Medulla oblongata (tissue), 1 donor: ENCODE measurements around the gene SORCS2.

Source experiments
- DNase-seq: peaks from one replicate; pipeline ENCODE4 v3.0.0-alpha.2; 2015; ENCODE audit errors: extremely low spot score

Gene SORCS2

DNA sequence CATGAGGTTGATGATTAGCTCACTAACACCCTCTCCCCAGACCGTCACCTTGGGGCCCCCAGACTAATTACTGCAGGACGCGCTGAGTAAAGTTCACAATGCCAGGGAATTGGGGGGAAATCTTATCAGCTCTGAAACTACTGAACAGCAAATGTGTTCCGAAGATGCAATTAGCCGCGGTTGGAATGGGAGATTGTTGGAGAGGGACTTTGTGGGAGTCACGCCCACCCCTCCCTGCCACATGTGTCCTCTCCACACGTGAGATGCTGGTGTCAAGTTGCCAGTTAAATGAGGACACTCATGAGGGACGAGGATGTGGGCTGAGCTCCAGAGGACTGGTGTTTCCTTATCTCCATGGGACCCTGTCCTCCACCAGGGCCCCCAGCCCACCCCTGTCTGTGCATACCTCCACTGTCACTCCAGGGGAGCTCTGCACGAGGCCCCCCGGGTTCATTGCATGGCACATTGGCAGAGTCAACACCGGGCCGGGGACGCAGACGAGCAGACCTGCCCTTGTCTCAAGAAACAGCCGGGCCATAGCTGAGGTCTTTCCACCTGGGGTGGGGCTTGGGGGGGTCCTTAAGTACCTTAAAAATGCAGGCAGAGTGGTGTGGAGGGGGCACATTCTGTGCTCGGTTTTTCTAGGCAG lies 417.8 kb downstream of the SORCS2 start:
- no peak for DNase-seq

DNA sequence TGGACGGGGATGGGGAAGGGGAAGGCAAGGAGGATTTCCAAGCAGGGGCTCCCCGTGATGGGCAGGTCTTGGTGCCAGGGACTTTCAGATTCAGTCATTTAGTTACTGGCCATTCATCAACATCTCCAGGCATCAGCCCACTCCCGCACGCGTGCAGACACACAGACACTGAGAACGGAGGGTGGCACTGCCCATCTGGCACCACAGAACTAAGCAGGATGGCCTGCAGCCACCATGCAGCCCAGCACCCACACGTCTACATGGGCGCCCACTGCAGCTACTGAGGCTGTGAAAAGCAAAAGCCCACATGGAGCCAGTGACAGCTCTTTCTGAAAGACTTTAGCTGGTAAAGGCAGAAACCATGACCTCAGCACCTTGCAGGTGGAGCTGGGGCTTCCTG lies 418.5 kb downstream of the SORCS2 start:
- DNase-seq: no peak

DNA sequence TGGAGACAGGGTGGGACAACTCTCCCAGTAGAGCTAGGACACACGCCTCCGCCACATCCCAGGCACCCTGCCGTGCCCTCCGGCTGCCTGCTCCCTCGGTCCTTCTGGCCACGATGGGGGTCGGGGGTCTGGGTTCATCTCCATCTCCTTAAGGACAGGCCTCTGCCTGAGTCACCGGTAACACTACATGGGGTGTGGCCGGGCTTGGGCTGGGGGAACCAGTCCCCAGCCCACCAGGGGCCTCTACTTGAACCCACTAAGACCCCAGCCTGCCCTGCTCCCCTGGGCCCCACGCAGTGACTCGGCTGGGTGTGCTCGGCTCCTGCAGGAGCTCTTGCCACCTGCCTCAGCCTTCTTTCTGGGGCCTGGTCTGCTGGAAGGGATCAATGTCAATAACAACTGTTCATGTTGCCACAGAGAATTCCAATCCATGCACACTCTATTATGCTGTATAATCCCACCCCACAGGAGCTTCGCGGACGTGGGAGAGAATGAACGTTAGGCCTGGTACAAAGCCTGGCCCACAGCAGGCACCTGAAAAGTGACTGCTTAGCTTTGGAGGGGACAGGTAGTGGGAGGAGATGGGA lies 420.1 kb downstream of the SORCS2 start:
- no peak for DNase-seq

DNA sequence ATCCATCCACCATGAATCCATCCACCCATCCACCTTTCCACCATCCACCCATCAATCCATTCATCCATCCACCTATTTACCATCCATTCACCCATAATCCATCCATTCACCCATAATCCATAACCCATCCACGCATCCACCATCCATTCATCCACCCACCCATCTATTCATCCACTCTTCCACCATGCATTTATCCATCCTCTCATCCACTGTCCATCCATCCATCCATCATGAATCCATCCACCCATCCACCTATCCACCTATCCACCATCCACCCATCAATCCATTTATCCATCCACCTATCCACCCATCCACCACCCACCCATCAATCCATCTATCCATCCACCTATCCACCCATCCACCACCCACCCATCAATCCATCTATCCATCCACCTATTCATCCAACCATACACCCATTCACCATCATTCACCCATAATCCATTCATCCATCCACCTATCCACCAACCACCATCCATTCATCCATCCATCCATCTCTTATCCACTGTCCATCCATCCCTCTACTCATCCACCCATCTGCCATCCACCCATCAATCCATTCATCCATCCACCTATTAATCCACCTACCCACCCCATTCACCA lies 422.1 kb downstream of the SORCS2 start:
- no peak for DNase-seq

DNA sequence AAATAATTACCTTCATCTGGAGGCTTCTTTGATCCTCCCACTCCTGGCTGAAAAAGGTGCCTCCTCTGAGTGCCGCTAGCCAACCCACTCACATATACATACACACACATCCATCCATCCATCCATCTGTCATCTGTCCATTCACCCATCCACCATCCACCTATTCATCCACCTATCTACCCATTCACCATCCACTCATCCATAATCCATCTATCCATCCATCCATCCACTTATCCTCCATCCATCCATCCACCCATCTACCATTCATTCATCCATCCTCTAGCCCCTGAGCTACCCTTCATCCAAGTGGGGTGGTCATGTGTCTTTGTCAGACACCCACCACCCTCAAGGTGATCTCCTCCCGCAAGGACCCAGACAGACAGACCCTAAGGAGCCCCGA lies 423.9 kb downstream of the SORCS2 start:
- DNase-seq: no peak

DNA sequence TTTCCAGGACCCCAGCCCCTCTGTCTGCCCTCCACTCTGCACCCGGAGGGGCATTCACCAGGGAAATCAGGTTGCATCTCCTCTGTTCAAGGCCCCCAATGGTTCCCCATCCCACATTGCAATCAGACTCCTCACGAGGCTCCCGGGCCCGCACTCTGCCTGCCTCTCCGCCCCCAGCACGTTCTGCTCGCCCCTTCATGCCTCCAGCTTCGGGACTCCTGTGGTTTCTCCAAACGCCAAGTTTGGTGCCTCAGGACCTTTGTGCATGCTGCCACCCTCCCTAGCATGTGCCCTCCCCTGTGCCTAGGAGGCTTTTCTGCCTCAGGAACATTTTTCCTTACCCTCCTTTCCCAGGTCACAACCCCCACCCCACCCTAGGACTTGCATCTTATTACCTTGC lies 426.0 kb downstream of the SORCS2 start:
- DNase-seq: no peak

DNA sequence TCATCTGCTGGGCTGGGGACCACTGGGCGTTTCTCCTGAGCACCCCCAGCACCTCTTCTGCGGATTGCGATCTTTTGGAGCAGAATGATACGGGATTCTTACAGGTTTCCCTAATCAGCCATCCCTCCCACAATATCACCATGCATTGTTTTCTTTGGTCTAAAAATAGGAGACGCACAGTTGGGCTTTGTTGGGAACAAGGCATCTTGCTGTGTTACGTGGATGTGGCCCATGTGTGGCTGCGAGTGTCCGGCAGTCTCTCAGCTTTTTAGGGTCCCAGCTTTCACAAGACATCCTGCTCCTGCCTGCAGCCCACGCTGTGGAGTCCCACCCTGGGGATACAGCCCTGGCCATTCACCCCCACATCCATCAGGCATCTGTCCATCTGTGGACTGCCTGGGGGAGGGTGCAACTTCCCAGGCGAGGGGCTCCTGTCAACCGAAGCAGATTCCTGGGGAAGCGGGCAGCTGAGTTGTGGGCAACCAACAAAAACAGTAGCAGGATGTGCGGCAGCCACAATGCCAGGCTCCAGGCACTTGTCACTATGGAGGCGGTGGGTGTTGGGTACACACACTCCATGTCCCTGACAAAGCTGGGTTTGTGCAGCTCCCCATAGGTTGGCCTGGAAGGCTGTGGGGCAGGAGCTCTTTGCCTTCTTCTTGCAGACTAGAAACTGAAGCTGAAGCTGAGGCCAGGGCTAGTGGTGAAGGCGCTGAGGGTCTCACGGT lies 427.9 kb downstream of the SORCS2 start:
- peak; percentile 43 for DNase-seq

DNA sequence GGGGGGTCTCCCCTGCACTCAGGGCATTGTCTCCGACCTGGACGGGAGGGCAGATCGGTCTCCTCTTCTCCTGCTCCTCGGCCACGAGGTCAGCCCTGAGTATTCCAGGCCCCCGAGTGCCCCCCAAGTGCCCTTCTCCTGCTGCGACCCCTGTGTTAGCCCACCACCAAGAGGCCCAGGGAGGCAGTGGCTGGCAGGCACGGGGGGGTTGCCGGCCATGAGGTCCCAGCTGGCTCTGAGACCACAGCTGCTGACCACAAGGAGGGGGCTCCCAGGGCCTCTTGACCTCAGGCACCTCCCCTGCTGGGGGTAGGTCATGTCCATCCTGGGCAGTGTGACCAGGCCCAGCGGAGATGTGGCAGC lies 428.5 kb downstream of the SORCS2 start:
- DNase-seq: no peak

DNA sequence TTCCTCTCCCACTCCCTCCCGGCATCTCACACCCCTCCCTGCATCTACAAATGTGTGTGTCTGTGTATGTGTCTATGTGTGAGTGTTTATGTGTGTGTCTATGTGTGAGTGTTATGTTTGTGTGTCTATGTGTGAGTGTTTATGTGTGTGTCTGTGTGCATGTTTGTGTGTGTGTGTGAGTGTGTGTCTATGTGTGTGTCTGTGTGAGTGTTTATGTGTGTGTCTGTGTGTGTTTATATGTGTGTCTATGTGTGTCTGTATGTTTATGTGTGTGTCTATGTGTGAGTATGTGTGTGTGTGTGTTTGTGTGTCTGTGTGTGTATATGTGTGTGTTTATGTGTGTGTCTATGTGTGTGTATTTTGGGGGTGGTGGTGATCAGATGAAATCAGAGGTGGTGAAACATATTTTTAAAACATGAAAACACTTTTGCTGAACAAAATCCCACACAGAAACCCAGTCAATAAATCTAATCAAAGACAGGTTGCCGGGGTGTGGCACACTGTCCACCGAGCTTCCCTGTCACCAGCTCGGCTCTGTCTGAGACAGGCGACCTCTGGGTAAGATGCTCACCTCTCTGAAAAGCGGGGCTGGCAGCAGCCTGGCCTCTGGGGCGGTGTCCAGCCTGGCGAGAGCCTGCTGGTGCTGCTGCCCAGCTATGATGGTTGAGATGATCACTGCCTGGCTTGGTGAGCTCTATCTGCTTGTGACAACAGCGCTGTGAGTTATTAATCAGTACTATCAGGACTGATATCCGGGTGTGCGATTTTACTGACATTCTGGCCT lies 429.1 kb downstream of the SORCS2 start:
- DNase-seq: no peak

DNA sequence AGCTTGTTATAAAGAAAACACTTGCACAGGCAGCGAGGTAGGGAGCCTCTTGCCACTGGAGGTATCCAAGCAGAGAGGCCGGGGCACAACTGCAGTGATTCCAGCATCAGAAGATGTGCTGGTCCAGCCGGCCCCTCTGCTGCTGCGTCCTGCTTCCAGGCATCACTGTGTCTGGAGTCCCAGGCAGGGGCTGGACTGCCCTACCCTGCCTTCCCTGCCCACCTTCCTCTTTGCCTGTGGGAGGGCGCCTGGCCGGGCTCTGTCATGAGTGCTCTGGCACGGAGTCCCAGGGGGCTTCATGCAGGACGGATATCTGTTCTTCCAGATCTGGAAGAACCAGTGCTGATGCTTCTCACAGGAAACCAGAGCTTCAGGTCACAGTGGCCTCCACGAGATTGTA lies 430.0 kb downstream of the SORCS2 start:
- no peak for DNase-seq

DNA sequence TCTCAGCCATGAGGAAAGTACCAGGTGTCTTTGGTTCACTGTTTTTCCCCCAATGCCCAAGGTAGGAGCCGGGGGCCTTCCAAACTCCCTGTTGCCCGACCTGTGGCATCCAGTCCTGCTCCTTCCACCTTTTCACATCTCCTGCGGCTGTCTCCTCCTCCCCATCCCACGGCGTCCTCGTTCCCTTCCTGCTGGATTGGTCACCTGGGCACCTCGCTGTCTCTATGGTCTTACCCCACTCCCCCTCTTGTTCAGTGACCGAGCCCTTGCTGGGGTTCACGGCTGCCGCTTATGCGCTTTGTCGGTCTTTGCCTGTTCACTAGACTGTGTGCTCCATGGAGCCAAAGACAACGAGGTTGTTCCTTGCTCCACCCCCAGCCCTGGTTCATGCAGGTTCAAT lies 431.1 kb downstream of the SORCS2 start:
- DNase-seq: no peak

DNA sequence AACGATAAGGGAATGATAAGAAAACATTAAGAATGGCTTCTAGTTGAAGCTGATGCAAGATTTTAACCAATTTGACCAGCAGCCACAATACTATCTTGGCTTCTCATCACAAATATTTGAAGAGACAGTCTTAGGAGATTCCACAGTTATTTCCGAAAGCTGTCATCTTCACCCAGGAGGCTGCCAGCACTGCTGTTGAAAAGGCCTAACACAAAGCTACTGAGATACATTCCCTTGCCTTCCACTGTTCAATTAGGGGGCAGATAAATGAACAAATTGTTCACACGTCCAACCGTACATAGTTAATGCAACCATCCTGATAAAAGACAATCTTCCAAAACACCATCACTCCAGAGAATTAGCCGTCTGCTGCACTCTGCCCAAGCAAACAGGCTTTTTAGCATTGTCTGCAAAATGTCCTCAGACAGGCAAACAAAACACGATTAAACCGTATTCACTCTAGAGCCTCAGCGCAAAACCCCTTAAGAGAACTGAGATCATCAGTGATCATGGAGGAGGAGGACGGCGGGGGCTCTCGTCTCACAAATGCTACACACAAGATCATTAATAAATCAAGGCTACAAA lies 432.1 kb downstream of the SORCS2 start:
- no peak for DNase-seq

DNA sequence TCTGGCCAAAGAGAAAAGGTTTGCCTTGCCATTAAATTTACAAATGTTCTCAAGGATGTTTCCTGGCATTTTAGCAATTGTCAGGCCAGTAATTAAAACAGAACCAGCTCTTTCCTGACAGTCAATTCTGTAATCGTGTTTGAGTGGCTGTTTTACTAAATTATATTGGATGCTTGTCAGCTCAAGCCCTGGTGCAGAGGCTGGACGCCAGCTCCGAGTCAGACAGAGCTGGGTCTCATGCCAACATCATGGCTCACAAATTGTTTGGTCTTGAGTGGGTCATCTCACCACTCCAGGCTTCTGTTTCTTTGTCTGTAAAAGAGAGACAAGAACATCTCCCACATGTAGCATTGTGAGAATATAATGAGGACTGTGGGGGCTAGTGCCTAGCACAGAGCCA lies 432.7 kb downstream of the SORCS2 start:
- peak; percentile 56 for DNase-seq

DNA sequence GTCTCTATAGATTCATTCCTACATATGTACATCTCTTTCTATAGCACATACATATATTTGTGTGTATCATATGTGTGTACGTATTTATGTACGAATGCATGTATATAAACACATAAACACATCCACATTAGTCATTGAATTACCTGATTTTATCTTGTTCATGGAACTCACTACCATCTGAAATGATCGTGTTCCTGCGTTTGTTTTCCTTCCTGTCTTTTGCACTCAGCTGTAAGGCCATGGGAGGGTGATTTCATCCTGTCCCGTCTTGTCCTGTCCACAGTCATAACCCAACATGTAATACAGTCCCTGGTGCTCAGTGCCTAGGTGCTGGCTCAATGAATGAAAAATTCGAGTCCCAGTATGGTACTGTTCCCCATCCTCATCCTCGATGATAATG lies 434.2 kb downstream of the SORCS2 start:
- DNase-seq: no peak

DNA sequence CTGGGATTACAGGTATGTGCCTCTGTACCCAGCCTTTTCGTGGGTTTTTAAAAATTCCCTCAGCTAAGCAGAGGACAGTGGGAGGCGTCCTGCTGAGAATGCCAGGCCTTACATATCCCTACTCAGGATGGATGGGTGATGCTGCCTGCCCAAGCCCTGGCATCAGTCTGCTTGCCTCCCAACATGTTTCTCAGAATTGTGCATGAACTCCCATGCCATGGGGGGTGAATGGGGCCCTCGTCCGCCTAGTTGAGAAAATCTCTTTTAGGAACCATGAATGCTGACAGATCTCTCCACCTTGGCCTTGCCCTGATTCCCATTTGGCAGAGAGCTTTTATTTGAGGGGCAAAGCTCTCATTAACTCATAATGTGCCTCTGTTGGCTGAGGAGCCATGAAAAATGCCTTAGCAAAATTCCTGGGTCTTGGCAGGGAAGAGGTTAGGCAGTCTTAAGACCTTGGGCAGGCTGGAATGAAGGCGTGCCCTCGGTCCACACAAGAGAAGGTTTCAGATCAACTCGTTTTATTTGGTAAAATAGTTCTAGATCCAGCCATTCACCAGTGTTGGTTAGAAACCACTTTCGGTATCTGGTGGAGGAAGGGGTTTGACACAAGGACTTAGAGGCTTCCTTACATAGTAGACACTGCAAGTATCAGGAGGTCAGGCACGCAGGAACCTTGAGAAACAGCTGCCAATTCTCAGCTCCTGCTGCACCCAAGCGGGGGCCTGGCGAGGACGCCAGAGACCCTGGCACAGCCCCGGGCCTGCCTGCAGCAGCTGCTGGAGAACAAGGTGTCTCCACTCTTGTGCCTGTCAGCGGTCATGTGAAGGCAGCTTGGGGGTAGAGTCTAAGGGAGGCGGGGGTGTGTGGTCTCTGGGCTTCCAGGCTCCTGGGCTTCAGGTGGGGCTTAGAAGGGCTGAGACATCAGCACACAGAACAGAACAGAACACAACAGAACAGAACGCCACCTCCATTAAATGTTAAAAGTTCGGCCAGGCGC lies 435.2 kb downstream of the SORCS2 start:
- no peak for DNase-seq

DNA sequence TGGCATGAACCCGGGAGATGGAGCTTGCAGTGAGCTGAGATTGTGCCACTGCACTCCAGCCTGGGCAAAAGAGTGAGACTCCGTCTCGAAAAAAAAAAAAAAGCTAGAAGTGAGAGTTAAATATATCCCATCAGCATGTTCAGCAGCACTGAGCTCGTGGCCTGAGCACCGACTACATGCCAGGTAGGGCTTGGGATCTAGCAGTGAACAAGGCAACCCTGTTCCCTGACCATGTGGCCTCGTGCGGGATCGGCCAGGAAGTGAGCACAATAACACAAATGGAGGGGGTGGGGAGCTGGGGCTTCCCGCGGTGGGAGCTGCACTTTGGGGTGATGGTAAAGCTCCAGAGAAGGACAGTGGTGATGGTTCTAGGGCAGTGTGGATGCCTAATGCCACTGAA lies 436.1 kb downstream of the SORCS2 start:
- DNase-seq: no peak

DNA sequence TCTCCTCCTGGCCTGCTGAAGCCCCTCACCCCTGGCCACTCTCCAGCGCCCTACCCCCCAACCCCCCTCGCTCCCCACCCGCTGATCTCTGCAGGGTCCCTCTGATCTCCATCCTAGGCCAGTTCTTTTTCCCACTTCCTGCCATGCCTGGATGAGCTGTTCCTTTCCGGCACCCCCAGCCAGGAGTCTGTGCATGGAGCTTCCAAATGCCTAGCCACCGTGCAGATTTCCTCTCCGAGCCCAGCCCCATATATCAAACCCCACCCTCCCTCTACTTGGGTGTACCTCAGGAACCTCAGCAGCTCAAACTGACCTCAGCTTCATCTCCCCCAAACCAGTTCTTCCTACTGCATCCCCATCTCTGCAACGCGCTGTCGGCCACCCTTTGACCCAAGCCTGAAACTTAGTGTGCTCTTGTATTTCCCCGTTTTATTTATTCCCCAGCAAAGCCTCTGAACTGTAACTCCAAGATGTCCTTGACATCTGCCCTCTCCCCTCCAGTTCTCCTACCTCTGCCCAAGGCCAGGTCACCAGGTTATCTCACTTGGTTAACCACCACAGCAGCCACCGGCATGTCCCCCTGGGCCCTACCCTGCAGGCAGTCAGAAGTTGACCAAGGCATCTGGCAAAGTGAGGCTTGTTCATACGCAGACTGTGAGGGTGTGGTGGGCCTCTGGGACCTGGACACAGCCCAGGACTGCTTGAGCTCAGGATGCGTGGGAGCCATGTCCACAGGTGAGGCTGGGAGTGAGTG lies 437.3 kb downstream of the SORCS2 start:
- DNase-seq: no peak

DNA sequence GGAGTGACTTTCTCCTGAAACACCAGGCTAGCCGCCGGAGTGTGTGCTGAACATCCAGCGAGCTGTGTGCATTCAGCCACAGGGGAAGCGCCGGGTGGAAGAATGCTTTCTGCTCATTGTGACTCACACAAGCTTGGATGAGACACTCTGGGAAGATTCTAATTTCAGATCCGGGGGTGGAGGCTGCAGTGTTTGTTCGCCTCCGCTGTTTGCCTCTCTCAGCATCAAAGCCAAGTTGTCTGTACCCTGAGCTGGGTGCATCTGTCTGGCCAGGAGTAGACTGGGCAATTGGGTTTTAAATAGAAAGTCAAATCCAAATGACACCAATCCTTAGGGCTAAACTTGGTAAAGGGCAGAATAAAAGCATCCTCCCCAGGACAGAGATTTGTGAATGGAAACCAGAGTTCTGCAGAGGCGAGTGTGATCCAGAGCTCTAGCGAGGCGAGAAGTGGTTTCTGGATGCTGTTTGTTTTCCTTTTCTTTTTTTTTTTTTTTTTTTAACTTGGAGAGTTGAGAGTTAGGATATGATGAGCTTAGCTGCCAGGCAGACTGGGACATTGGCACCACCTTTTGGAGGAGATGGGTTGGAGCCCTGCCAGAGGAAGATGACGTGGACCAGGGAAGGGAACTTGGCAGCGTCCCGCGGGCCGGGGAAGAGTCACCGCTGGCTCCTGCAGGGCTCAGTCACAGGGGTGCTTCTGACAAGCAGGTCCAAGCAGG lies 438.4 kb downstream of the SORCS2 start:
- peak; percentile 28 for DNase-seq
